Activated CD8-positive, alpha-beta memory T cell treated with anti-CD3 and anti-CD28 coated beads, Interleukin-2, amount 50 U/mL, for 4 hours (primary cell): Measurements from ENCODE around the gene CHRNB2.

Experiments used
- DNase-seq: peaks from one replicate; pipeline ENCODE4 v3.0.0-alpha.2; 2020

The CHRNB2 gene

DNA sequence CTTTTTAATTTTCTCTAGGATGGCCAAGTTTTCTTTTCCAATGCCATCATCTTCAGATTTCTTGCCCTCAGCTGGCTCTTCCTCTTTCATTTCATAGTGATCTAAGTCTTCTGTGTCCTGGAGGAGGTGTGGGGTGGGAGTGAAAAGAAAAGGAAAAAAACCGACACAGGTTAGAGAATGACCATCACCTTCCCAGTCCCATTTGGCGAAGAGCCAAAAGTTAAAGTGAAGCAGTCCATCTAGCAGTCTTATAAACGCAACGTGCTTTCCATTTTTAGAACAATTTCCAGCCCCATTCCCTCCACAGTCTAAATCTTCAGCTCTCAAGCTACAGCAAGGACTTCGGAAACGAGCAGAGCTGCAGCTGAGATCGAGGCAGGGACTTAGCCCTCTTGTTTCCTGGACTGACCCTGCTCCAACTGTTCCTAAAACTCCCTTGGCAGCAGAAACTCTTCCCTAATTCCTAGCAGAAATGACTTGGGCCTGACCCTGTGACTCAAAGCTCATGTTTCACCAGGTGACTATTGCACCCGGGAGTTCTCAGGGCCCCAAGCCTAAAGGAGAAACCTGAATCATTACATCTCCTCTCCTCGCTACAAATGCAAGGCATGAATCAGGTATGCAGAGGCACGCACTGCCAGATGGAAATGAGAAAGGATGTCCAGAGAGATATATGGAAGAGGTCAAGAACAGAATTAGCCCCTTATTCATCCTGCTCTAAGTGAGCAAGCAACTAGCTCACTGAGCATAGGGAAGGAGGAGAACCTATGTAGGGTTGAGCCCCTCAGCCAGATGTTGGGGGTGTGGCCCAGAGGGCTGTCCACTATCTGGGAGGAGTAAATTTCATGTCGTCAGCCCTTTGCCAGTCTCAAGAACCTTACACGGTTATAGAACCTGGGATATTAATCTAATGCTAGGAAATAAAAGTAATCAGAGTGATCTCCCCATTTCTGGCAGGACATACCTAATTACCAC is 14.2 kb upstream of the CHRNB2 start:
- DNase-seq = no peak

DNA sequence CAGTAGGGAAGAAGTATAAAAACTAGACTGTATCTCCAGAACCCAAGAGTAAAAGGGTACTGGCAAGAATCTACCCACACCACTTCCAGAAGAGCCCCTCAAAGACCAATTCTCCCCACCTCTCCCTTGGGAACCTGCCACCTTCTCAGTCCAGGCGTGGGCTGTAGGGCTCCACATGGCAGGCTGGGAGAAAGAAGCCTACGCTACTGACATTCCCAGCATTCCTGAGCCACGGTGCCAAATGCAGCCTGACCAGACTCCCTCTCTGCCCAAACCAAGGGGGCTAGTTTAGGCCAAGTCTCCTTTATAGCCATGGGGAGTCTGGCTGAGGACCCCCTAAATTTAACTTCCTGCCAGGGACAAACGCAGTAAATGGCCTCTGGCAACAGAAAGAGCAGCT is 11.2 kb upstream of the CHRNB2 start:
- no peak for DNase-seq

DNA sequence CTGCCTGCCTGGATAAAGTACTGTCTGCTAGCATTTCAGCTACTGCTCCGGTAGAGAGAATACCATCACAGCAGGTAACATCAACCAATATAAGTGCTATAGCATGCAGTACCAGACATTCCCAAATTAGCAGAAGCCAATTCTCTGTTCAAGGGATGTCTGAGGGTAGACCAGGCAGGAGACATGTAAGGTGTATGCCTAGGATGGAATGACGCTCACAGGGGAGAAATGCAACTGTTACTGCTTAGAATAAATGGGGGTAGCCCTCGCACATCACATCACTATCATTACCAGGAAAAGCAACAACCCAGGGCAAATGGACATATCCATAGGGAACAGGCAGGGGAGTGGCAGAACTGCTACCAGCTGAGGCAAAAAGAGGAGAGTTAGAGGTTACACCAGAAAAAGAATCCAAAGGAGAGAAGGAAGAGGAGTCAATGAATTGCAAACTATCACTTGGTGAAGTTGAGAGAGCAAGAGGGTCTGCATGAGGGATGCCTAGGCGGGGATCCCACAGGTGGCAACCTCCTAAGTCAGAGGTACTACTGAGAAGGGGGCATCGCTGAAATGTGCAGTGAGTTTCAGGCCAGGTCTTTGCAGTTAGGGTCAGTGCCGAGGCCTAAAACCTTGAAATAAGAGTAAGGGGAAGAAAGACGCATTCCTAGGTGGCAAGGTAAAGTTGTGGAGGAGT is 10.2 kb upstream of the CHRNB2 start:
- DNase-seq = no peak

DNA sequence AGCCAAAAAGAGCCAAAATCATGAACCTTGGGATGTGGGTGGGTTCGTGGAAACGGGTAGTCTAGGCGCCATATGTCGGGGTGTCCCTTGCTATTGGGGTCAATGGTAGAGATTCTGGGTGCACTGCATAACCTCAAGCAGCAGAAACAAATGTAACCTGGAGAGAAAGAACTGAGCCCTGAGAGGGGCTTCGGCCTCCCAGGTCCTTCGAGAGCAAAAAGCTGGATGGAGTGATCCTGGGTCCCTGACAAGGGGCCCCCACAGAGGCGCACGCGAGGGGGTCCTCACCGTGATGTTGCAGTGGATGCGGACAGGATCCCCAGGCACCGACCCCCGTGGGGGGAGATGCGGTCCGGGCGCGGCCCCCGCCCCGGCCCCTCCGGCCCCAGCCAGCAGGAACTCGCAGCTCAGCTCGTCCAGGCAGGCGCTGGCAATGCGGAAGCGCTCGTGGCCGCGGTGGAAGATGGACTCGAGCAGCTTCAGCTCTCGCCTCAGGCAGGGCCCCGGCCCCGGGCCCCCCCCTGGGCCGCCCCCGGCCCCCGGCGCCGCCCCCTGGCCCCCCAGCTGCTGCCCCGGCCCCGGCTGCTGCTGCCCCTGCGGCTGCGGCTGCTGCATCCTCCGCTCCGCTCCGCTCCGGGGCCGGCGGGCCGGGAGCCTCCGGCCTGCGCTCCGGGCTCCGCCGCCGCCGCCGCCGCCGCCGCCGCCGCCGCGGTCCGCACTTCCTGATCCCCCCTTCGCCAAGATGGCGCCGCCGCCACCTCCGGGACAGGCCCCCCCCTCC is 9.4 kb upstream of the CHRNB2 start, which contains the start of gene UBE2Q1:
Gene UBE2Q1, minus strand, starts transcription at position 724 of the 781 bp plus-strand sequence. Its CDS starts 109 bp downstream, at position 615.
- DNase-seq = peak; percentile 46

DNA sequence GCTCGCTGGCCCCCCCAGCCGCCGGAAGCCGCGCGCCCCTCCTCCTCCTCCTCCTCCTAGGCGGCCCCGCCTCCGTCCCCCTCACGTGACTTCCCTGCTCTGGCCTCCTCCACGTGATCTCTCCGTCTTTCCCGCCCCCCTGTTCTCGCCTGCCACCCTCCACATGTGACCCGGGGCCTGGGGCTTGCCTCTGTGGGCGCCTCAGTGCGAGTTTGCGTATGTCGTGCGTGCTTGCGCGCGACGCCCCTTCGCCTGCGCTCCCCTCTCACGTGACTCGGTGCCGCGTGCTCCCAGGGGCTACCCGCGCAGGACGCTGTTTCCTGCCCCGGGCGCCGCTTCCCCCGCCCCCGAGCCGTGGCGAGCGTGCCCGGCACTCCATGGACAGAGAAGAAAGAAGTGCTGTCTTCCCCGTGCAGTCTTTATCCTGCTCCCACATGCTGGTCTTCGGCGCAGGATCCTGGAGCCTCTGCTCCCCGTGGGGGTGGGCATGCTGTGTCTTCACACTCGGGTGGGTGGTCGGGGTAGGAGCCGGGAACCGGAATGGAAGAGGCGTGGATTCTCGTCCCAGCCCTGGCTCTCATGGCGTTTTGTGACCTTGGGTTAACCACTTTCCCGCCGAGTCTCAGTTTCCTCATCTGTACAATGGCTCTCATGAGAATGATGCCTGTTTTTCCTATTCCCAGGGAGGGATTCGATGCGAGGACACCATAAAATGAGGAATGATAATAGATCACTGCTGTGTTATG is 8.7 kb upstream of the CHRNB2 start:
- peak; percentile 99 for DNase-seq

DNA sequence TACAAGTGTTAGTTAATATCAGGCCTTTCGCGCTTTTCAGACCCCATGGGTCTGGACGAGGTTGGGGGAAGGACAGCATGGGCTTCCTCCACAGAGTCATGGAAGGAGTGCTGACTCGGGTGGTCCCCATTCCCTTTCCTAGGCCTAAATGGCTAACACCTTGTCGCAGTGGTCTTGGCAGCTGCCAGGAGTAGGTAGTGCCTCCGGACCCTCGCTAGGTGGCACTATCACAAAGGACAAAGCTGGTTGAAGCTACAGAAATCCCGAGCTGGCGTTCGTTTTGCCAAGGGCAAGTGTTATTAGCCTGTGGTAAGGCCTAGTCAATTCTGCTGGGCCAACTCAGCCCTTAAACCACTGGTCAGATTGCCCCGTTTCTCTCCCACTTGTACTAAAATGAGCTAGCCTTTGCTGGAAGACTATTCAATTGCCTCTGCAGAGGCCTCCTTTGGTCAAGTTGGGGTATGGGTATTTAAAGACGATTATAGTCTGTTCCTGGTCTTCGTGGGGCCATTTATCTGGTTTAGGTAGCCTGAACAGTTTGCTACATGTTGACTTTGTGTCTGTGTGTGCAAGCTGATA is 8.0 kb upstream of the CHRNB2 start:
- peak; percentile 80 for DNase-seq

DNA sequence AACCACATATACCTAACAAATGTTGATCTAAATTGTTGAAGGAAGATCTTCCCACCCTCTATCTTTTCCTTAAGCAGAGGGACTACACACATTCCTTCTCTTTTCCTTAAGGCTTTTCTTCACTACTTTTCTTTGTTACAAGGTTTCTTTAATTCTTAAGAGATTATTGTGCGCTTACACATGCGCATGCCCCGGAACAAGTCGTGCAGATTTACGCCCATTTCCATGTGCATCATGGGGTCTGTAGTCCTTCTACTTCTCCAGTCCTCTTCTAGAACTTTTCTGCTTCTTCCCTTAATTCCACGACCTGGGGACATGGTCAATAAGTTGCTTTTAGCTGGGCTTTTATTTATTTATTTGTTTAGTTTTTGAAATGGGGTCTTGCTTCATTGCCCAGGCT is 1.7 kb upstream of the CHRNB2 start:
- DNase-seq = no peak

DNA sequence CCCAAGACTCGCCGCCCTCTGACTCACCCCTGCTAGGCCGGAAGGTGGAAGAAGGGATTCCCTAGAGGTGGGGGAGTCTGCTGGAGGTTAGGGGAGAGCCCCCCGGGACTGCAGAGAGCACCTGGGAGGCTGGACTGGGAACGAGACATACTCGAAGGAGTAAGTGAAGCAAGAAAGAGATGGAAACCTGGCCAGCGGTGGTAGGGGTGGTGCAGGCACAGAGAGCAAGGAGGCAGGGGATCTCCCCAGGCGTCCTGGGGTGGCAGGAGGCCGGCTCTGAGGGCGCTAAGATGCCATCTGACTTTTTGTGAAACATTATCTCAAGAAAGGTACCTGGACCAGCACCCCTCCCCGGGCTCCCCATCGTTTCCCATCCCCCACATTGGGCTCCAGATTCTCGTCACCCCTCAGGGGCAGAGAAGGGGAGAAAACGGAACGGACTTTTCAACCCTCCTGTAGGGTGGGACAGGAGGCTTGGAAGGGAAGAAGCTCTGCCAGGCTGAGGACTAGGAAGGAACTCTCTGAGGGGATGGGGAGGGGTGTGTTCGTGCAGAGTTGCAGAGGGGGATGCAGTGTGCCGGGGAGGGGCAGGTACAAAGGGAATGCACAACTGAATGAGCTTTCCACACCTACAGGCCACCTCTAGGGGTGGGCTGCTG is 708 bp downstream of the CHRNB2 start:
- no peak for DNase-seq

DNA sequence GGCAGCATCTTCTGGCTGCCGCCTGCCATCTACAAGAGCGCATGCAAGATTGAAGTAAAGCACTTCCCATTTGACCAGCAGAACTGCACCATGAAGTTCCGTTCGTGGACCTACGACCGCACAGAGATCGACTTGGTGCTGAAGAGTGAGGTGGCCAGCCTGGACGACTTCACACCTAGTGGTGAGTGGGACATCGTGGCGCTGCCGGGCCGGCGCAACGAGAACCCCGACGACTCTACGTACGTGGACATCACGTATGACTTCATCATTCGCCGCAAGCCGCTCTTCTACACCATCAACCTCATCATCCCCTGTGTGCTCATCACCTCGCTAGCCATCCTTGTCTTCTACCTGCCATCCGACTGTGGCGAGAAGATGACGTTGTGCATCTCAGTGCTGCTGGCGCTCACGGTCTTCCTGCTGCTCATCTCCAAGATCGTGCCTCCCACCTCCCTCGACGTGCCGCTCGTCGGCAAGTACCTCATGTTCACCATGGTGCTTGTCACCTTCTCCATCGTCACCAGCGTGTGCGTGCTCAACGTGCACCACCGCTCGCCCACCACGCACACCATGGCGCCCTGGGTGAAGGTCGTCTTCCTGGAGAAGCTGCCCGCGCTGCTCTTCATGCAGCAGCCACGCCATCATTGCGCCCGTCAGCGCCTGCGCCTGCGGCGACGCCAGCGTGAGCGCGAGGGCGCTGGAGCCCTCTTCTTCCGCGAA is 3.8 kb downstream of the CHRNB2 start:
- no peak for DNase-seq

DNA sequence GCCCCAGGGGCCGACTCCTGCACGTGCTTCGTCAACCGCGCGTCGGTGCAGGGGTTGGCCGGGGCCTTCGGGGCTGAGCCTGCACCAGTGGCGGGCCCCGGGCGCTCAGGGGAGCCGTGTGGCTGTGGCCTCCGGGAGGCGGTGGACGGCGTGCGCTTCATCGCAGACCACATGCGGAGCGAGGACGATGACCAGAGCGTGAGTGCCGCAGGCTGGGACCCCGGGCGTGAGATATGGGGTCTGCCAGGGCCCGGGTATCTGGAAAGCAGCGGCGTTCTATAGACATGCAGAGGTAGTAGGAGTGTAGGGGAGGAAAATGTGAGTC is 4.3 kb downstream of the CHRNB2 start:
- DNase-seq = no peak

DNA sequence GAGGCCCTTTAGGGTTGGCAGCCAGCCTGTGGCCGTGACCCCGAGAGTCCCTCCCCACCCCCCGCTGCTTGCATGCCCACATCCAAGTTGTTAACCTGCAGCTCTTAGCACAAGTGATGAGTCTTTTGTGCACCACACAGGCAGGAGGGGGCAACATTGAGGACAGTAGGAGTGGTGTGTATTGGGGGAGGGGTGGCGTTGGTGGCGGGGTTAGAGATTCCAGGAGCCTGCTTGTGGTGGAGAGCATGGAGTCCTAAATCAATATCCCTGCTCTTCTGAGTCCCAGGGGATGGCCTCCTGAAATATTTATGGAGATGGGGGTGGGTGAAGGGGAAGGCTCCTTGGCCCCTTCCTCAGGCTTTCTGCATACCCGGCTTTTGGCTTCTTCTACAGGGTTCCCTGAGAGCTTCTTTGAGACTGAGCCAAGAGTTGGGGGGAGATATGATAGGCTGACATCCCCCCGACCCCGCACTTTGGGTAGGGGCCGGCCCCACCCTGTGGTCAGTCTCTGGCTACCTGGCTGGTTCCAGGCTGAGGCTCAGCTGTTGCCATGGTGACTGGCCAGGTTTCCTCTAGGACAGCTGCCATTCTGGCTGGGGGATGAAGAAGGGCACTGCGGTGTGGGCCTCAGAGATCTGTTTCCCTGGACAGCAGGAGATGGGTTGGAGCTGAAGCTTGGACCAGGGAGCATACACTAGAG is 5.0 kb downstream of the CHRNB2 start:
- no peak for DNase-seq

DNA sequence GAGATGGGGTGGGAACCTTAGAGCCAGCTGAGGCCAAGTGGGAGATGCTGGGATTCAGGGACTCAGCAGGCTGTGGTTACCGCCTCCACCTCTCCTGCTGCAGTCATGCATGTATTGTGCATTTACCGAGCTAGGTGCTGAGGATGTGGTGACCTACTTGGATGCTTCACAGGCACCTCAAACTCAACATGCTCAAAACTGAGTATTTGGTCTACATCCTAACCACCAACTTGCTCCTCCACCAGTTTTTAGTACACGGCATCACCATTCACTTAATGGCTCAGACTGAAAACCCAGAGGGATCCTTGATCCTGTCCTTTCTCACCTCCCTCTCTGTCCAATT is 5.6 kb downstream of the CHRNB2 start:
- DNase-seq = no peak

DNA sequence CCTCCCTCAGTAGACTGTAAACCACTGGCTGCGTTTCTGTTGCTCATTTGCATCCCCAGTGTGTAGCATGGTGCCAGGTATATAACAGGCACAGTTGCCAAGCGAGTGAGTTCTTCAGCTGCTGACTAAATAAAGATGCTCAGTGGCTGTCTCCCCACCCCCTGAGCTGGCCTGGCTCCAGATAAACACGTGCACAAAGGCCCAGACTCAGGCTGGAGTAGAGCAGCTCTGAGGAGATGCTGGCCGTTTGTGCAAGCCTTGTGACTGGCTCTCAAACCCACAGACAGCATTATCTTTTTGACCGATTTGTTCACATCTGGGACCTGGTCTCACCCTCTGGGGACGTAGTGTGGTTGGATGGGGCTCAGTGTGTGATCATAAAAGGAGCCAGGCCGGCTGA is 7.1 kb downstream of the CHRNB2 start:
- no peak for DNase-seq

DNA sequence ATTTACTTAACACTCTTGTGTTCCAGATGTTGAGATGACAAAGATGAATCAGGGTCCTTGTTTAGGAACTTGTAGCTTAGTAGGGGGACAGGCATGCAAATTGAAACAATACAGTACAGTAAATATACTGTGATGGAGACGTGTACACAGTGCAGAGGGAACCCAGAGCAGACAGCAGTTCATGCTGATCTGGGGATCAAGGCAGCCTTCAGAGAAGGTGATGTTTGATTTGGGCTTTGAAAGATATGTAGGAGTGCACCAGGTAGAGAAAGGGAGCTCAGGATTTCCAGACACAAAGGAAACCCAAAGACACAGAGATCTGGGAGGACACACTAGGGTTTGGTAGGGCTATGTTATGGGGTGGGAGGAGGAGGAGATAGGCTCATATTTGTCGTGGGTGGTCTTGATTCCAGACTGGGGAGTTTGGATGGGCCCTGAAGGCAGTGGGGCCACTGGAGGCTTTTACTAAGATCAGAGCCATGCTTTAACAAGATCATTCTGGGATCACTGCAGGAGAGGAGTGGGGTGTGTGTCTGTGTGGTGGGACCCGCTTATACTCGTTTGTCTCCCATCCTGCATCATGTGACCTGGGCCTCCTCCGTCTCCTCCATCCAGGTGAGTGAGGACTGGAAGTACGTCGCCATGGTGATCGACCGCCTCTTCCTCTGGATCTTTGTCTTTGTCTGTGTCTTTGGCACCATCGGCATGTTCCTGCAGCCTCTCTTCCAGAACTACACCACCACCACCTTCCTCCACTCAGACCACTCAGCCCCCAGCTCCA is 7.8 kb downstream of the CHRNB2 start:
- no peak for DNase-seq

DNA sequence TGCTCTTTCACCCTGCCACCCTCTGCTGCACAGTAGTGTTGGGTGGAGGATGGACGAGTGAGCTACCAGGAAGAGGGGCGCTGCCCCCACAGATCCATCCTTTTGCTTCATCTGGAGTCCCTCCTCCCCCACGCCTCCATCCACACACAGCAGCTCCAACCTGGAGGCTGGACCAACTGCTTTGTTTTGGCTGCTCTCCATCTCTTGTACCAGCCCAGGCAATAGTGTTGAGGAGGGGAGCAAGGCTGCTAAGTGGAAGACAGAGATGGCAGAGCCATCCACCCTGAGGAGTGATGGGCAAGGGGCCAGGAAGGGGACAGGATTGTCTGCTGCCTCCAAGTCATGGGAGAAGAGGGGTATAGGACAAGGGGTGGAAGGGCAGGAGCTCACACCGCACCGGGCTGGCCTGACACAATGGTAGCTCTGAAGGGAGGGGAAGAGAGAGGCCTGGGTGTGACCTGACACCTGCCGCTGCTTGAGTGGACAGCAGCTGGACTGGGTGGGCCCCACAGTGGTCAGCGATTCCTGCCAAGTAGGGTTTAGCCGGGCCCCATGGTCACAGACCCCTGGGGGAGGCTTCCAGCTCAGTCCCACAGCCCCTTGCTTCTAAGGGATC is 8.5 kb downstream of the CHRNB2 start:
- DNase-seq = no peak

DNA sequence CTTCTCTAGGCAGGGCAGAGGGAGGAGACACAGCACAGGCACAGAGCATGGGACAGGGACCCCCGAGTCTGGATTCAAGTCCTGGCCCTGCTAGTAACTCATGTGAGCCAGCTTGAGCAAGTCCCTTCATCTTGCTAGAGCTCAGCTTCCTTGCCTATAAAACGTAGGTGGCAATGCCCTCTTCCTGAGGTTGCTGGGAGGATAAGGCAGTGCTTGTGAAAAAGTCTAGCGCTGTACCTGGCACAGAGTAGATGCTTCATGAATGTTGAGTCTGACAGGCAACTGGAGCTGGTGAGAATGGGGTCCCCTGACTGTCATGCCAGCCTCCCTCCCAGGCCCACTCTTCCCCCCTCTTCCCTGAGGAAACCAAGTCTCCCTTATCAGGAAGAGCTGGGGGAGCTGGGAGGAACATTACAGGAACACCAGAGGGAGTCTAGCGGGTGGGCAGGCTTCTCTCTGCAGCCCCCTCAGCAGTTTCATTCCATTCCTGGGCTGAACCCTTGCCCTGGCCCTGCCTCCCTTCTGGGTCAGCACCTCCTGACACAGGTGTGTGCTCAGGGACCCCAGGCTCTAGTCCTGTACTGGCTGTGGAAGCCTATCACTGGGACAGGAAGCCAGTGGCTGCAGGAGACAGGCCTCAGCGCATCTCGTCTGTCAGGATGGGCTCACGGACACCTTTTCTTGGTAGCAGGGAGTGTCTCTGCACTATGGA is 9.9 kb downstream of the CHRNB2 start:
- DNase-seq = no peak

DNA sequence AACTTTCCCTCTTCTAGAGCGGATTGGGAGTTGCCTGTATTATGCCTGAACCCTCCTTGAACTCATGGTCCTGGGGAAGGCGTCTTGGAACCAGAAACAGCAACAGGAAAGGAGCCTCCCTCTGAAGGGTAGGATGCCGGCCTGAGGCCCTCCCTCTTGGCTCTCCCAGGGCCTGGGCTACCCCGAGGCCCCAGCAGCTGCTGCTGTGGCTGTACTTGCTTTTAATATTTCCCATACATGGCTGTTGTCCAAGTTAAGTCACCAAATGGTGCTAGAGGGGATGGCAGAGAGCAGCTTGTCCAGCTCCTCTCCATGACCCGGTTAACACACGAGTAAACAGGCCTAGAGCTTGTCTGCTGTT is 10.5 kb downstream of the CHRNB2 start:
- no peak for DNase-seq

DNA sequence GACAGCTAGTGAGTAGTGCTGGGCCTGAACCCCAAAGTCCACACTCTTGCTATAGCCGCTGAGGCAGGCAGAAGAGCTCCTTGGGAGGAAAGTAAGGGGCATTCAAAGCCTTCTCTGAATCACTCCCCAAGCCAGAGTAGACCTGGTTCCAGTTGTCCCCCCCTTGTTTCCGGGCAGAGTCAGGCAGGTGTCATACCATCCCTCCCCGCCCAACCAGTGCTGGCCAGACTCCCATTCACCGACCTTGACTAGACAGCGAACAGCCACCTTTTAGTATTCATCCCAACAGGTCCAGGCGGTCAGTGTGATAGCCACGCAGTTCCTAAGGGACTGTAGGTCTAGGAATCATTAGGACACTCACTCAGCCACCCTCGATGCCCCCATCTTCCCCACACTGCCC is 11.8 kb downstream of the CHRNB2 start:
- no peak for DNase-seq

DNA sequence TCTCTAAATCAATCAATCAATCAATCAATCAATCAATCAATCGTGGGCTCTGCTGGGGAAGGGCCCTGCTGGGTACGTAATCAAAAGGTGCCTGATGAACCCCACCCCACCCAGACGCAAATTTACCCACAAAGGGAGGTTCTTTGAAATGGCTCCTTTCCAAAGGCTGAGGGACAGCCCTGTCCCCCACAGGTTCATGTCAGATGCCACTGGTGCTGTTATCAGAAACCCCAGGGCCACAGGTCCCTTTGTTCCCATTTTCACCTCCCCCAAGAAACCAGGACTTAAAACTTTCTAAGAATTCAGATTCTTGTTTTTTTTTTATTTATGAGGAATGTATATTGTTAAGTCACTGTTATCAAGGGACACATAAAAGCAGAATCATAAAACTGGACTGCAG is 14.2 kb downstream of the CHRNB2 start:
- DNase-seq = no peak
